Measurements from ENCODE around the gene ZFYVE27.

GRCh38 chr10:97711640-97712572 is 25.0 kb upstream of the ZFYVE27 start:
- TF ChIP-seq POLR2A (IDR thresholded peaks at IDR 0.05; ENCODE audit: low read length) (no peak), GATA1 (IDR thresholded peaks at IDR 0.05; ENCODE audit: low read depth, low read length) (no peak)
